ENCODE results near the gene CELSR1. TPM values are rescaled to one million over a fixed set of nuclear protein-coding genes. Genes with fewer than 3 reads are reported as not detected.

The CELSR1 gene
- total and polyA plus RNA-seq, 9 donors, result 0.63 to 25.2 (median 2.9) TPM

DNA sequence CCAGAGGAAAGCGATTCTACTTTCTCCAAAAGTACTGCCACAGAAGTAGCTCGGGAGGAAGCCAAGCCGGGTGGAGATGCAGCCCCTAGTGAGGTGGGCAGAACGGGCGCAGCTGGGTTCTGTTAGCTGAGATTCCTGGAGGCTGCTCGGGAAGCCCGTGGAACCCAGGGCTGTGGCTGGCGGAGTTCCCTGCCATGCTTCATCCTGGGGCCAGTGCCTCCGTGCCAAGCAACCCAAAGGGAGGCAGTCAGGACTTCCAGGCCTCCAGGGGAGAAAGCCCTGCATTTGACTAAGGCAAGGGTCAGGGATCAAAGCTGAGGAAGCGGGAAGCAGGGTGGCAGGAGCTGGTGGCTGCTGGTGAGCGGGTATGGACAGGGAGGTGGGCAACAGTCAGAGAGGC is 208.6 kb downstream of the CELSR1 start:
- no peaks in the 10 kb centered on the region for H3K4me1 ChIP-seq (ENCODE audit: insufficient read depth)
- no peaks in the 10 kb centered on the region for H3K27me3 ChIP-seq
- no peaks in the 10 kb centered on the region for H3K36me3 ChIP-seq
- TF ChIP-seq EP300 (IDR thresholded peaks at IDR 0.05), result no peak
- TF ChIP-seq, protein P1, sequence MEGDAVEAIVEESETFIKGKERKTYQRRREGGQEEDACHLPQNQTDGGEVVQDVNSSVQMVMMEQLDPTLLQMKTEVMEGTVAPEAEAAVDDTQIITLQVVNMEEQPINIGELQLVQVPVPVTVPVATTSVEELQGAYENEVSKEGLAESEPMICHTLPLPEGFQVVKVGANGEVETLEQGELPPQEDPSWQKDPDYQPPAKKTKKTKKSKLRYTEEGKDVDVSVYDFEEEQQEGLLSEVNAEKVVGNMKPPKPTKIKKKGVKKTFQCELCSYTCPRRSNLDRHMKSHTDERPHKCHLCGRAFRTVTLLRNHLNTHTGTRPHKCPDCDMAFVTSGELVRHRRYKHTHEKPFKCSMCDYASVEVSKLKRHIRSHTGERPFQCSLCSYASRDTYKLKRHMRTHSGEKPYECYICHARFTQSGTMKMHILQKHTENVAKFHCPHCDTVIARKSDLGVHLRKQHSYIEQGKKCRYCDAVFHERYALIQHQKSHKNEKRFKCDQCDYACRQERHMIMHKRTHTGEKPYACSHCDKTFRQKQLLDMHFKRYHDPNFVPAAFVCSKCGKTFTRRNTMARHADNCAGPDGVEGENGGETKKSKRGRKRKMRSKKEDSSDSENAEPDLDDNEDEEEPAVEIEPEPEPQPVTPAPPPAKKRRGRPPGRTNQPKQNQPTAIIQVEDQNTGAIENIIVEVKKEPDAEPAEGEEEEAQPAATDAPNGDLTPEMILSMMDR (IDR thresholded peaks at IDR 0.05), result no peak
- TF ChIP-seq POLR2A (IDR thresholded peaks at IDR 0.05), result no peak
- intact Hi-C loops (cut with DNase I), result no loop called here
- H3K27ac ChIP-seq, result no peak overlapping the region
- no peak overlapping the region for H3K4me3 ChIP-seq
- WGBS, 3 donors, result 95 to 97% (median 97%) methylated on average over 11 of the region's 11 CpGs
- DNase-seq, result no peak
- H3K9me3 ChIP-seq, result no peaks in the 10 kb centered on the region

DNA sequence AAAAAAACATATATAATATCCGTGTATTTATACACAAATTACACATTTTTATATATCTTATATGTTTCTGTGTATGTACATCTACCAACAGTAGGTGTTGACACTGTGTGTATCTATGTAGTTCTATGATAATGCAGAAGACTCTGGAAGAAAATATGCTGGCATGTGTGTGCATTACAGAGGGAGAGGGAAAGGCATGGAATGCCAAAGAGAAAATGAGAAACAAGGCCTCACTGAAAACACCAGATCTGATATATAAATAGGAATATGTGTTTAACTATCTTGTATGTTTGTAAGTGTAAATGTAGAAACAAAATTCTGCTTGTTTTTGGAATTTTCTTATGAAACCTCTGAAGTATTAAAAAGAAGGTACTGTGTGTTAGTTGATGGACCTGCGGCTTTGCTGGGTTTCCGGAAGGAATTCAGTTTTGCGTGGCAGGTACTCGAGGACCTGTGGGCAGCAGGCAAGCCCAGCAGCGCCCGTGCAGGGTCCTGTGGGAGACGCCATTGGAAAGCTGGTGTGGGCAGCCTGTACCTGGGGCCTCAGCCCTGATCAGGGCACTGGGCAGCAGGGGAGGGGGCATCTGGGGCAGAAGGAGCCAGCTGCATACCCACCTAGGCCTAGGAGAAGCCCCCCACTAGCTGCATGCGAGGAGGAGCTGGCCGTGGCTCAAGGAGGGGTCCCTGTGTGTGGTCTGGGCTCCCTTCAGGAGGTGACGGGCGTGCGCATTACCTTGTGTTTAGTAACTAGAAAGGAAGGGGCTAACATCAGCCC is 209.5 kb downstream of the CELSR1 start:
- 92 to 94% (median 93%) methylated on average over 13 of the region's 13 CpGs for WGBS, 3 donors
- TF ChIP-seq EP300 (IDR thresholded peaks at IDR 0.05), result no peak
- TF ChIP-seq POLR2A (IDR thresholded peaks at IDR 0.05), result no peak
- TF ChIP-seq, protein P1 (IDR thresholded peaks at IDR 0.05), result no peak
- Histone ChIP-seq H3K27ac (no peak overlapping the region), H3K4me1 (ENCODE audit: insufficient read depth) (no peaks in the 10 kb centered on the region), H3K4me3 (no peak overlapping the region), H3K27me3 (no peaks in the 10 kb centered on the region), H3K9me3 (no peaks in the 10 kb centered on the region), H3K36me3 (no peaks in the 10 kb centered on the region)
- DNase-seq, result no peak
- intact Hi-C loops (cut with DNase I), result no loop called here

DNA sequence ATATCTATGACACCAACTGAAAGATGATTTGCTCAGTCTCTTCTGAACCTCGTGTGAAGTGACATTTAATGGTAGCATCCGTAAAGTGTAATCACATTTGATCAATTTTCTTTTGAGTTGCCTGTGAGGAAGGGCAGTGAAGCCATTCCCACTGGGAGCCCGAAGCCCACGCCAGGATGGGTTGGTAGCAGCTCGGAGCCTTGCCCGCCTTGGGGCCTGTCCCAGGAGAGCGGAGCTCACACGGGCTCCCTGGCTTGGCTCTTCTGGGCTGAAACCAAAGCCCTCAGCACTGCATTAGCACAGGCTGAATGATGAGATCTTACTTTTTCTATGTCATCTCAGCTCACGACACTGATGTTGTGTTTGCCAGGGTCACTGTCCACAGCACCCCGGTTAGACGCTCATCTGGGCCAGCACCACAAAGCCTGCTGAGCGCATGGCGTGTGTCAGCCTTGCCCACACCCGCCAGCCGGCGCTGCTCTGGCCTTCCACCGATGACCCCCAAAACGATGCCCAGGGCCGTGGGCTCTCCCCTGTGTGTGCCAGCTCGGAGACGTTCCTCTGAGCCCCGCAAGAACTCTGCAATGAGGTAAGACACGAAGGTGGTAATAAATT is 211.2 kb downstream of the CELSR1 start:
- no peaks in the 10 kb centered on the region for H3K9me3 ChIP-seq
- H3K27me3 ChIP-seq, result no peaks in the 10 kb centered on the region
- no peaks in the 10 kb centered on the region for H3K4me1 ChIP-seq (ENCODE audit: insufficient read depth)
- TF ChIP-seq POLR2A (IDR thresholded peaks at IDR 0.05), result no peak
- no peak for TF ChIP-seq EP300 (IDR thresholded peaks at IDR 0.05)
- TF ChIP-seq, protein P1 (IDR thresholded peaks at IDR 0.05), result no peak
- no peak overlapping the region for H3K27ac ChIP-seq
- intact Hi-C loops (cut with DNase I), result no loop called here
- DNase-seq, result no peak
- H3K4me3 ChIP-seq, result no peak overlapping the region
- WGBS, 3 donors, result 90 to 96% (median 96%) methylated on average over 23 of the region's 23 CpGs
- H3K36me3 ChIP-seq, result no peaks in the 10 kb centered on the region

DNA sequence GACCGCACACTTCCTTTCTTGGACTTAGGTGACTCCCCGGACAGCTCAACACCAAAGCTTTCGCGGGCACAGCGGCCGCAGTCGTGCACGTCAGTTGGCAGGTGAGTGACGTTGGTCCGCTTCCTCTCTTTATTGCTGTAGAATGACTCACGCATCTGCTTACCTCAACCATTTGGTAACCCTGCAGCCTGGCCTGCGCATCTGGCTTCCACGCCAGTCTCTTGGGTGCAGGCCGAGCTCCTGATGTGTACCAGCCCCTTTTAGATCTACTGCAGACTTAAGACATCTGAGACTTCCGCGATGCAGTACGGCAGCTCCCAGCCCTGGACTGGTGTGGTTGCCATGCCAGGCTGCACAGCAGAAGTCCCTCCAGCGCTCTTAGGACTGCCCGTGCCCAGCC is 214.3 kb downstream of the CELSR1 start:
- Histone ChIP-seq H3K4me1 (ENCODE audit: insufficient read depth) (no peaks in the 10 kb centered on the region), H3K27me3 (no peaks in the 10 kb centered on the region), H3K9me3 (no peaks in the 10 kb centered on the region), H3K4me3 (no peak overlapping the region), H3K36me3 (no peaks in the 10 kb centered on the region), H3K27ac (no peak overlapping the region)
- DNase-seq, result no peak
- WGBS, 3 donors, result 96 to 98% (median 96%) methylated on average over 19 of the region's 19 CpGs
- intact Hi-C loops (cut with DNase I), result no loop called here
- no peak for TF ChIP-seq EP300 (IDR thresholded peaks at IDR 0.05)

DNA sequence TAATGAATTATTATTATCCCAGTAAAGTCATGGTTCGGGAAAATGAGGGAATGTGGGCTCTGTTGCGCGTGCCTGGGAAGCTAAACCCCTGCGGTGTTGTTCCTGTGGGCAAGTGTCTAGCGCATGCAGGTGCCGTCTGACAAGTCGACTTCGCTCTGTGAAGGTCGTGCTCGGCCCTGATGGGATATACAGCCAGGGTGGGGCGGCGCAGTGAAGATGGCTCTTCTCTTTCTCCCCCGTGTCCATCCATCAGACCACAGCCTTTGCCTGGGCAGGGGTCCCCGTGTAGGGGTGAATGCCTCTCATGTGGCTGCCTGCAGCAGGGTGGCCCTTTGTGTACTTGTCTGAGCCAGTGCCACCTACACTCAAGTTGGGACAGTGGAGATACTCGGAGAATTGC is 214.7 kb downstream of the CELSR1 start:
- intact Hi-C loops (cut with DNase I), result no loop called here
- Histone ChIP-seq H3K36me3 (no peaks in the 10 kb centered on the region), H3K4me1 (ENCODE audit: insufficient read depth) (no peaks in the 10 kb centered on the region), H3K9me3 (no peaks in the 10 kb centered on the region), H3K4me3 (no peak overlapping the region), H3K27ac (no peak overlapping the region), H3K27me3 (no peaks in the 10 kb centered on the region)
- DNase-seq, result no peak
- WGBS, 3 donors, result 92 to 97% (median 92%) methylated on average over 15 of the region's 15 CpGs
- TF ChIP-seq EP300 (IDR thresholded peaks at IDR 0.05) (no peak), POLR2A (IDR thresholded peaks at IDR 0.05) (no peak)
- TF ChIP-seq, protein P1 (IDR thresholded peaks at IDR 0.05), result no peak

Measured in ovary (tissue), 9 donors.